Hematopoietic multipotent progenitor cell treated with erythropoietin and hydrocortisone succinate and interleukin-3 and kit ligand, for 8 days (in vitro differentiated cells): ENCODE measurements around the gene IMP4.

Experiments used
- DNase-seq: peaks from one replicate; pipeline ENCODE4 v3.0.0-alpha.2; 2015

IMP4 gene

GRCh38 chr2:130336877-130337734 lies 5.6 kb upstream of the IMP4 start:
- DNase-seq, result peak; percentile 50

- DNase-seq, result no peak
Measured at GRCh38 chr2:130337735-130338325, 4.9 kb upstream of the IMP4 start.

GRCh38 chr2:130338793-130339345 lies 3.8 kb upstream of the IMP4 start:
- no peak for DNase-seq

GRCh38 chr2:130339885-130340745 lies 2.6 kb upstream of the IMP4 start:
- DNase-seq, result no peak

GRCh38 chr2:130341562-130342019 lies 1.1 kb upstream of the IMP4 start:
- peak; percentile 28 for DNase-seq

- DNase-seq, result peak; percentile 97
Measured at GRCh38 chr2:130342020-130342532, 621 bp upstream of the IMP4 start.

GRCh38 chr2:130344578-130344977 lies 1.9 kb downstream of the IMP4 start:
- no peak for DNase-seq

GRCh38 chr2:130345091-130345490 lies 2.4 kb downstream of the IMP4 start:
- DNase-seq, result no peak

GRCh38 chr2:130345611-130346010 lies 2.9 kb downstream of the IMP4 start:
- no peak for DNase-seq

GRCh38 chr2:130346041-130346740 lies 3.5 kb downstream of the IMP4 start:
- no peak for DNase-seq

- DNase-seq, result no peak
Measured at GRCh38 chr2:130346741-130347066, 4.0 kb downstream of the IMP4 start.

- DNase-seq, result no peak
Measured at GRCh38 chr2:130347220-130347925, 4.7 kb downstream of the IMP4 start.

- DNase-seq, result no peak
Measured at GRCh38 chr2:130349174-130349573, 6.5 kb downstream of the IMP4 start.

GRCh38 chr2:130351711-130352110 lies 9.0 kb downstream of the IMP4 start:
- DNase-seq, result no peak

GRCh38 chr2:130352237-130352636 lies 9.5 kb downstream of the IMP4 start:
- no peak for DNase-seq

GRCh38 chr2:130353291-130354138 lies 10.8 kb downstream of the IMP4 start:
- no peak for DNase-seq

- DNase-seq, result no peak
Measured at GRCh38 chr2:130354139-130354428, 11.4 kb downstream of the IMP4 start.

- no peak for DNase-seq
Measured at GRCh38 chr2:130355172-130355577, 12.5 kb downstream of the IMP4 start.

GRCh38 chr2:130355578-130356431 lies 13.1 kb downstream of the IMP4 start, which contains the start of gene PTPN18:
TSS of gene PTPN18 (plus strand) at chr2:130356056. CDS start at chr2:130356108, 52 bp downstream.
- DNase-seq, result peak; percentile 79

GRCh38 chr2:130357864-130358263 lies 15.2 kb downstream of the IMP4 start:
- no peak for DNase-seq
